OCI-LY7 (cell line): Measurements from ENCODE around the gene DGKZ. TPM values are rescaled to one million over a fixed set of nuclear protein-coding genes. Genes with fewer than 3 reads are reported as not detected.

Source experiments
- BruUV-seq: library from RNA; stranded (reverse); fragments of 400-500 nt; replicated peaks from 2 replicates; lab custom pipeline; 2021; lab: Mats Ljungman, UMichigan
- CTCF ChIA-PET: fragments of 300-600 bp; sonication (Branson Sonifier 250); formaldehyde crosslinking; loops from one replicate; lab custom pipeline; 2022; ENCODE audit warnings: antibody characterized with exemption; ENCODE audit not compliant: unreplicated experiment; lab: Charles Lee
- POLR2A ChIA-PET: fragments of 300-600 bp; sonication (Branson Sonifier 250); formaldehyde crosslinking; loops from one replicate; lab custom pipeline; 2022; ENCODE audit warnings: antibody characterized with exemption; lab: Charles Lee
- DNase-seq: peaks from one replicate; pipeline ENCODE4 v3.0.0-alpha.2; 2015; ENCODE audit warnings: low spot score
- H2AFZ ChIP-seq: fragments of 200-600 bp; sonication (generic), shearing (Covaris generic); 2 replicates; pipeline ENCODE4 v1.6.1; 2014; ENCODE audit warnings: mild to moderate bottlenecking, antibody characterized with exemption, low read length, moderate library complexity
- H3K27ac ChIP-seq: fragments of 200-600 bp; sonication (generic); 2 replicates; pipeline ENCODE4 v1.5.1; 2014; ENCODE audit warnings: mixed run types, low read depth, mild to moderate bottlenecking, moderate library complexity, low read length, inconsistent platforms; ENCODE audit not compliant: poor library complexity, severe bottlenecking
- H3K36me3 ChIP-seq: fragments of 200-600 bp; sonication (generic); 2 replicates; pipeline ENCODE4 v1.6.1; 2014; ENCODE audit warnings: mild to moderate bottlenecking, antibody characterized with exemption, low read length, moderate library complexity, mixed read lengths; ENCODE audit not compliant: insufficient read depth
- H3K4me1 ChIP-seq: fragments of 200-600 bp; sonication (generic); 2 replicates; pipeline ENCODE4 v1.5.1; 2014; ENCODE audit warnings: mild to moderate bottlenecking, low read length; ENCODE audit not compliant: insufficient read depth, poor library complexity, severe bottlenecking
- H3K4me2 ChIP-seq: fragments of 200-600 bp; sonication (generic); 2 replicates; pipeline ENCODE4 v1.6.1; 2014; ENCODE audit warnings: mild to moderate bottlenecking, low read length
- H3K4me3 ChIP-seq: fragments of 200-600 bp; sonication (generic); 2 replicates; pipeline ENCODE4 v1.5.1; 2014; ENCODE audit warnings: mild to moderate bottlenecking, low read depth, low read length; ENCODE audit not compliant: poor library complexity, severe bottlenecking
- H3K79me2 ChIP-seq: fragments of 200-600 bp; sonication (generic); 2 replicates; pipeline ENCODE4 v1.6.1; 2016; ENCODE audit warnings: low read depth, mild to moderate bottlenecking, low read length, moderate library complexity, mixed read lengths; ENCODE audit not compliant: insufficient read depth
- H3K9me2 ChIP-seq: fragments of 200-600 bp; sonication (generic); 2 replicates; pipeline ENCODE4 v1.6.1; 2016; ENCODE audit warnings: mild to moderate bottlenecking, low read length, mixed read lengths; ENCODE audit not compliant: insufficient read depth
- H3K9me3 ChIP-seq: fragments of 200-600 bp; sonication (generic); 2 replicates; pipeline ENCODE4 v1.6.1; 2014; ENCODE audit warnings: mild to moderate bottlenecking, mixed run types, low read length, mixed read lengths
- H4K20me1 ChIP-seq: fragments of 200-600 bp; sonication (generic); 2 replicates; pipeline ENCODE4 v1.6.1; 2014; ENCODE audit warnings: mild to moderate bottlenecking, antibody characterized with exemption, low read length, moderate library complexity, mixed read lengths; ENCODE audit not compliant: insufficient read depth
- CTCF ChIP-seq: fragments of 200-600 bp; sonication (generic); conservative IDR thresholded peaks from 2 replicates; pipeline ENCODE4 v1.5.1; 2014; ENCODE audit warnings: mild to moderate bottlenecking, antibody characterized with exemption, low read length, moderate library complexity, mixed read lengths
- EZH2phosphoT487 ChIP-seq: fragments of 200-600 bp; sonication (generic); IDR thresholded peaks from 2 replicates; pipeline ENCODE4 v1.6.1; 2018; ENCODE audit warnings: low read depth, borderline replicate concordance, mild to moderate bottlenecking, mixed run types, antibody characterized with exemption, low read length, moderate library complexity, mixed read lengths
- intact Hi-C: fragments of 100-400 bp; cut with micrococcal nuclease; formaldehyde crosslinking; loops from one replicate; pipeline ENCODE4 v1.10.0; 2022; ENCODE audit not compliant: unreplicated experiment
- total RNA-seq, 2 experiments: library from RNA; depleted of rRNA in 1 of 2; stranded (reverse); fragments of >200 nt in 1 of 2; shearing (Covaris generic) in 1 of 2; gene quantifications; 2 replicates each; pipeline ENCODE4 v1.2.3, GENCODE V29; 2014 to 2022

DGKZ gene
- total RNA-seq, 2 experiments from 2014 or later: 134 to 141 TPM

- Histone ChIP-seq H3K4me2 (peak overlapping the region; percentile 94), H3K36me3 (peaks cover 19% of the 10 kb centered on the region; the same call in 1 of the 2 replicates), H3K9me3 (no peaks in the 10 kb centered on the region), H3K79me2 (peaks cover 36% of the 10 kb centered on the region), H3K4me1 (peaks cover 39% of the 10 kb centered on the region), H2AFZ (no peak overlapping the region), H3K27ac (peak overlapping the region; percentile 82), H3K9me2 (no peaks in the 10 kb centered on the region), H4K20me1 (no peaks in the 10 kb centered on the region), H3K4me3 (peak overlapping the region; percentile 77)
- intact Hi-C loops: no loop called here
- TF ChIP-seq EZH2phosphoT487 (no peak), CTCF (no peak)
- no TSS peak for BruUV-seq
- POLR2A ChIA-PET: interaction anchor here (0.6 to 3.5 kb wide), 4 partner anchors 10 to 580 kb away, joined by 3 to 38 read pairs (median 10); partner anchors contain the start of gene DGKZ
- CTCF ChIA-PET: interaction anchor here (0.8 to 1.5 kb wide), 4 partner anchors 10 to 119 kb away, joined by 3 to 10 read pairs (median 4); no protein-coding TSS in a partner anchor
- DNase-seq: peak; percentile 31
Measured at GRCh38 chr11:46362156-46363030, 15.1 kb downstream of the DGKZ start.

GRCh38 chr11:46363031-46363407, 15.8 kb downstream of the DGKZ start:
- Histone ChIP-seq H3K9me2 (no peaks in the 10 kb centered on the region), H4K20me1 (0 out of 2 replicates have a peak, but pooled peaks cover 1% of the 10 kb centered on the region), H3K4me3 (peak overlapping the region; percentile 77), H2AFZ (no peak overlapping the region), H3K79me2 (peaks cover 36% of the 10 kb centered on the region), H3K9me3 (no peaks in the 10 kb centered on the region), H3K4me2 (peak overlapping the region; percentile 94), H3K27ac (peak overlapping the region; percentile 82), H3K4me1 (peaks cover 37% of the 10 kb centered on the region), H3K36me3 (peaks cover 23% of the 10 kb centered on the region)
- TF ChIP-seq CTCF (no peak), EZH2phosphoT487 (no peak)
- CTCF ChIA-PET: no interaction called here
- BruUV-seq: no TSS peak
- no peak for DNase-seq
- intact Hi-C loops: no loop called here
- POLR2A ChIA-PET: interaction anchor here (2.6 kb wide), 1 partner anchor 11 kb away, joined by 14 read pairs; no protein-coding TSS in a partner anchor
